Pancreas (tissue), 10 donors: Measurements from ENCODE around the gene TP53I11. TPM values are rescaled to one million over a fixed set of nuclear protein-coding genes. Genes with fewer than 3 reads are reported as not detected.

Experiments used
- ATAC-seq, 4 donors: fragments of 200-7000 bp; cut with Tn5 transposase; one replicate each; pipeline versions ENCODE4 v1.8.0 to v1.9.1; 2020; ENCODE audit warnings: mild to moderate bottlenecking in 4 of 4, moderate library complexity in 4 of 4
- DNase-seq, 6 donors: peaks; one replicate each; pipeline ENCODE4 v3.0.0-alpha.2; 2020
- FAIRE-seq: peaks from 2 replicates; lab custom pipeline; 2012; peaks lifted over from hg19 to GRCh38; lab: Jason Lieb, UNC
- H3K27ac ChIP-seq, 4 donors: fragments of 200-600 bp; sonication (generic); 1 replicate in 3 of 4; 2 replicates in 1 of 4; pipeline versions ENCODE4 v1.5.0 to v1.8.0; 2020
- H3K27me3 ChIP-seq, 4 donors: fragments of 200-600 bp; one replicate each; pipeline ENCODE4 v1.8.0; 2021
- H3K36me3 ChIP-seq, 3 donors: fragments of 200-600 bp; sonication (generic) in 1 of 3; one replicate each; pipeline versions ENCODE4 v1.5.0 to v1.8.0; 2020 to 2021
- H3K4me1 ChIP-seq, 3 donors: fragments of 200-600 bp; one replicate each; pipeline ENCODE4 v1.8.0; 2021
- H3K4me3 ChIP-seq, 4 donors: fragments of 200-600 bp; sonication (generic) in 2 of 4; one replicate each; pipeline versions ENCODE4 v1.5.0 to v1.8.0; 2020 to 2021
- H3K9me3 ChIP-seq, 4 donors: fragments of 200-600 bp; one replicate each; pipeline ENCODE4 v1.8.0; 2021
- WGBS, 2 donors: extraction: QIAGEN DNeasy Blood & Tissue Kit; methylation state at CpG; one replicate each; pipeline ENCODE4 v1.1.7; 2013; 5-methylcytosine and 5-hydroxymethylcytosine counted together
- intact Hi-C, 3 donors: fragments of 100-400 bp; cut with DNase I; formaldehyde crosslinking; loops; one replicate each; pipeline versions ENCODE4 v1.11.1 to v1.14.2; 2022
- polyA plus RNA-seq, 2 donors: library from polyadenylated mRNA; stranded (reverse); fragments of 200-250 nt; gene quantifications; one replicate each; pipeline ENCODE4 v1.2.3, GENCODE V29; 2013
- total RNA-seq, 6 donors: library from RNA; stranded (reverse); fragmentation: NEBNext Ultra II Directional in 4 of 6; extraction: Animal tissue kit (Norgen Biotek cat#: 25700) in 4 of 6; gene quantifications; one replicate each; pipeline versions ENCODE4 v1.2.1 to v1.2.4, GENCODE V29; 2021 to 2023
- TF ChIP-seq, protein P1 (sequence below), 4 donors: fragments of 200-600 bp; sonication (generic) in 3 of 4; IDR thresholded peaks; one replicate each; pipeline versions ENCODE4 v1.5.0 to v1.8.0; 2021; ENCODE audit warnings: antibody characterized with exemption in 4 of 4
- donor health status: healthy with polysubstance abuse.
- donor health status: DM: no; HTN: no; CAD: no; lungs with moderate emphysema.
- donor health status: DM: no; HTN: no; CAD: no.
- donor health status: control.
- donor health status: control.
- donor health status: Bipolar disorder and iron deficiency.
- donor health status: DM: yes; HTN: yes; CAD: no.
- donor health status: DM: no; HTN: no; CAD: no.
- donor health status: DM: no; HTN: no; CAD: no.
- donor health status: DM: yes; HTN: yes; CAD: no.

TP53I11 gene
- total and polyA plus RNA-seq, 8 donors, result 18.8 to 40.2 (median 28.7) TPM

- no peaks in the 10 kb centered on the region for H3K4me1 ChIP-seq
- FAIRE-seq (no peak), DNase-seq (no peak), ATAC-seq (no peak)
- H3K9me3 ChIP-seq, result no peaks in the 10 kb centered on the region
- no peaks in the 10 kb centered on the region for H3K36me3 ChIP-seq
- TF ChIP-seq, protein P1, sequence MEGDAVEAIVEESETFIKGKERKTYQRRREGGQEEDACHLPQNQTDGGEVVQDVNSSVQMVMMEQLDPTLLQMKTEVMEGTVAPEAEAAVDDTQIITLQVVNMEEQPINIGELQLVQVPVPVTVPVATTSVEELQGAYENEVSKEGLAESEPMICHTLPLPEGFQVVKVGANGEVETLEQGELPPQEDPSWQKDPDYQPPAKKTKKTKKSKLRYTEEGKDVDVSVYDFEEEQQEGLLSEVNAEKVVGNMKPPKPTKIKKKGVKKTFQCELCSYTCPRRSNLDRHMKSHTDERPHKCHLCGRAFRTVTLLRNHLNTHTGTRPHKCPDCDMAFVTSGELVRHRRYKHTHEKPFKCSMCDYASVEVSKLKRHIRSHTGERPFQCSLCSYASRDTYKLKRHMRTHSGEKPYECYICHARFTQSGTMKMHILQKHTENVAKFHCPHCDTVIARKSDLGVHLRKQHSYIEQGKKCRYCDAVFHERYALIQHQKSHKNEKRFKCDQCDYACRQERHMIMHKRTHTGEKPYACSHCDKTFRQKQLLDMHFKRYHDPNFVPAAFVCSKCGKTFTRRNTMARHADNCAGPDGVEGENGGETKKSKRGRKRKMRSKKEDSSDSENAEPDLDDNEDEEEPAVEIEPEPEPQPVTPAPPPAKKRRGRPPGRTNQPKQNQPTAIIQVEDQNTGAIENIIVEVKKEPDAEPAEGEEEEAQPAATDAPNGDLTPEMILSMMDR (IDR thresholded peaks at IDR 0.05), result no peak
- no peaks in the 10 kb centered on the region for H3K27me3 ChIP-seq
- H3K27ac ChIP-seq, result no peak overlapping the region
- no peak overlapping the region for H3K4me3 ChIP-seq
- intact Hi-C loops, result no loop called here
- 81 to 84% methylated on average over 6 of the region's 6 CpGs for WGBS, 2 donors
Observed at GRCh38 chr11:44966694-44967093, 16.0 kb upstream of the TP53I11 start.

- Histone ChIP-seq H3K4me3 (no peak overlapping the region), H3K27me3 (no peaks in the 10 kb centered on the region), H3K27ac (no peak overlapping the region), H3K4me1 (no peaks in the 10 kb centered on the region), H3K36me3 (no peaks in the 10 kb centered on the region), H3K9me3 (no peaks in the 10 kb centered on the region)
- DNase-seq, result no peak
- no peak for FAIRE-seq
- 74 to 79% methylated on average over 9 of the region's 9 CpGs for WGBS, 2 donors
- intact Hi-C loops, result no loop called here
- TF ChIP-seq, protein P1 (IDR thresholded peaks at IDR 0.05), result no peak
- ATAC-seq, result no peak
Observed at GRCh38 chr11:44964526-44965209, 14.0 kb upstream of the TP53I11 start.

- H3K27ac ChIP-seq, result no peak overlapping the region
- no peaks in the 10 kb centered on the region for H3K27me3 ChIP-seq
- no peak for DNase-seq
- FAIRE-seq, result no peak
- ATAC-seq, result no peak
- no peak overlapping the region for H3K4me3 ChIP-seq
- no peaks in the 10 kb centered on the region for H3K36me3 ChIP-seq
- H3K4me1 ChIP-seq, result no peaks in the 10 kb centered on the region
- no peaks in the 10 kb centered on the region for H3K9me3 ChIP-seq
- WGBS, 2 donors, result 95 to 96% methylated on average over 5 of the region's 5 CpGs
- intact Hi-C loops, result no loop called here
- TF ChIP-seq, protein P1 (IDR thresholded peaks at IDR 0.05), result no peak
Observed at GRCh38 chr11:44963948-44964347, 13.3 kb upstream of the TP53I11 start.

DNA sequence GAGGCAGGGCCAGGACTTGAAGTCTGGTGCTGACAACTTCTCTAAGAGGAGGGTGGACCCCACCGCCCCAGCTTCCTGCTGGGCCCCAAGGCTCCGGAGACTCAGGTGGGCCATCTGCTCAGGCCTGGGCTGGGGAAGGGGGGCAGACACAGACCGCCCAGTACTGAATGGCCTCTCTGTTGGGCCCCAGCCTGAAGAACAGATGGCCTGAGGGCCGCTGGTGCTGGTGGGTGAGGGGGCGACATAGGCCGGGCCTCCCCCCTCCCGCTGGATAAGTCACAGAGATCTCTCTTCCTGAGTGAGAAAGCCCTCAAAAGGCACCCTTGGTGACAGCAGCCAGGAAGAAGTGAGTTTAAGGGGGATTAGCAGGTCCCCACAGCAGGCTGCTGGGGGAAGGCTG, 12.5 kb upstream of the TP53I11 start:
- H3K4me1 ChIP-seq, result no peaks in the 10 kb centered on the region
- TF ChIP-seq, protein P1 (IDR thresholded peaks at IDR 0.05), result no peak
- H3K9me3 ChIP-seq, result no peaks in the 10 kb centered on the region
- no peaks in the 10 kb centered on the region for H3K36me3 ChIP-seq
- H3K27me3 ChIP-seq, result no peaks in the 10 kb centered on the region
- ATAC-seq, result no peak
- no peak overlapping the region for H3K27ac ChIP-seq
- DNase-seq, result no peak
- intact Hi-C loops, result no loop called here
- no peak overlapping the region for H3K4me3 ChIP-seq
- WGBS, 2 donors, result 90 to 93% methylated on average over 7 of the region's 7 CpGs
- FAIRE-seq, result no peak

GRCh38 chr11:44962464-44962863, 11.8 kb upstream of the TP53I11 start:
- FAIRE-seq (no peak), ATAC-seq (no peak), DNase-seq (no peak)
- Histone ChIP-seq H3K27ac (no peak overlapping the region), H3K4me1 (no peaks in the 10 kb centered on the region), H3K4me3 (no peak overlapping the region), H3K9me3 (no peaks in the 10 kb centered on the region), H3K27me3 (no peaks in the 10 kb centered on the region), H3K36me3 (no peaks in the 10 kb centered on the region)
- TF ChIP-seq, protein P1 (IDR thresholded peaks at IDR 0.05), result no peak
- intact Hi-C loops, result no loop called here
- 88 to 90% methylated on average over 3 of the region's 3 CpGs for WGBS, 2 donors
